ENCODE data around the gene SUGP2.
A peak's percentile ranks its signal among the peaks of the same experiment; 100 is the strongest.

SUGP2 gene

DNA sequence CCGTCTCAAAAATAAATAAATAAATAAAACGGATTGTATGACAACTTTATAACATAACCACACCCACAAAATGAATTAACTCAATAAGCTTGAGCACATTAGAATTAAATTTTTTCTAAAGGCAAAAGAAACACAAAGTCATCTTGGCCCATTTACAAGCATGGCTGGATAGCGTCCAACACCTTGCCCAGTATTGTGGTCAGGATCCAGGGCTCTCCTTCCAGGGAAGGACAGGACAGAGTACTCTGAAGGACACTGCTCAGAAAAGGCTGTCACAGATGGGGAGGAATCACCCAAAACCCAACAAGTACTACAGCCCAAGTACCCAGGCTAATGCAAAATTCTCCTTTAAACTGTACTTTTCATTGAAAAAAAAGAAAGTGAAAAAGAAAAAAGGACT lies 27.1 kb downstream of the SUGP2 start:
- no peak overlapping the region for H3K4me3 ChIP-seq (ENCODE audit: low read depth, low read length)
- in situ Hi-C loops (cut with HindIII; ENCODE audit: low sequenced_read_pairs): no loop called here
- peak; percentile 9 for DNase-seq (ENCODE audit: low read depth, low spot score)
- TF ChIP-seq, protein P1, sequence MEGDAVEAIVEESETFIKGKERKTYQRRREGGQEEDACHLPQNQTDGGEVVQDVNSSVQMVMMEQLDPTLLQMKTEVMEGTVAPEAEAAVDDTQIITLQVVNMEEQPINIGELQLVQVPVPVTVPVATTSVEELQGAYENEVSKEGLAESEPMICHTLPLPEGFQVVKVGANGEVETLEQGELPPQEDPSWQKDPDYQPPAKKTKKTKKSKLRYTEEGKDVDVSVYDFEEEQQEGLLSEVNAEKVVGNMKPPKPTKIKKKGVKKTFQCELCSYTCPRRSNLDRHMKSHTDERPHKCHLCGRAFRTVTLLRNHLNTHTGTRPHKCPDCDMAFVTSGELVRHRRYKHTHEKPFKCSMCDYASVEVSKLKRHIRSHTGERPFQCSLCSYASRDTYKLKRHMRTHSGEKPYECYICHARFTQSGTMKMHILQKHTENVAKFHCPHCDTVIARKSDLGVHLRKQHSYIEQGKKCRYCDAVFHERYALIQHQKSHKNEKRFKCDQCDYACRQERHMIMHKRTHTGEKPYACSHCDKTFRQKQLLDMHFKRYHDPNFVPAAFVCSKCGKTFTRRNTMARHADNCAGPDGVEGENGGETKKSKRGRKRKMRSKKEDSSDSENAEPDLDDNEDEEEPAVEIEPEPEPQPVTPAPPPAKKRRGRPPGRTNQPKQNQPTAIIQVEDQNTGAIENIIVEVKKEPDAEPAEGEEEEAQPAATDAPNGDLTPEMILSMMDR (IDR thresholded peaks at IDR 0.05; ENCODE audit: low read depth, low read length): no peak

DNA sequence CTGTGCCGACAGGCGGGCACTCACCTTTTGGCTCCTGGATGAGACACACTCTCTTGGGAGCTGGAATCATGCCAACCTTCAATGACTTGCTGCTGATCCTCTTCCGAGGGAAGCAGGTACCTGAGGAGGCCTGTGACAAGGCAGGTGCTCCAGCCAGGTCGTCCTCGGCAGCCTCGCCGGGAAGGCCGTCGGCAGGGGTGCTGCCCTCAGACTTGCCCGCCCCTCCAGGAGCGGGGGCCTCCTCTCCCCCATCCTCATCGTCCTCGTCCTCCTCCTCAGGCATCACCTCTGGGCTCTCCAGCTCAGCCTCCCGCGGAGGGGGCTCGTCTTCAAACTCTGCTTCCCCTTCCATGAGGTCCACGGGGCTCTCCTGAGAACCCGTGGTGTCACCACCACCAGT lies 29.2 kb downstream of the SUGP2 start:
- TF ChIP-seq, protein P1 (IDR thresholded peaks at IDR 0.05; ENCODE audit: low read depth, low read length): no peak
- no peak for DNase-seq (ENCODE audit: low read depth, low spot score)
- no peak overlapping the region for H3K4me3 ChIP-seq (ENCODE audit: low read depth, low read length)
- in situ Hi-C loops (cut with HindIII; ENCODE audit: low sequenced_read_pairs): no loop called here

DNA sequence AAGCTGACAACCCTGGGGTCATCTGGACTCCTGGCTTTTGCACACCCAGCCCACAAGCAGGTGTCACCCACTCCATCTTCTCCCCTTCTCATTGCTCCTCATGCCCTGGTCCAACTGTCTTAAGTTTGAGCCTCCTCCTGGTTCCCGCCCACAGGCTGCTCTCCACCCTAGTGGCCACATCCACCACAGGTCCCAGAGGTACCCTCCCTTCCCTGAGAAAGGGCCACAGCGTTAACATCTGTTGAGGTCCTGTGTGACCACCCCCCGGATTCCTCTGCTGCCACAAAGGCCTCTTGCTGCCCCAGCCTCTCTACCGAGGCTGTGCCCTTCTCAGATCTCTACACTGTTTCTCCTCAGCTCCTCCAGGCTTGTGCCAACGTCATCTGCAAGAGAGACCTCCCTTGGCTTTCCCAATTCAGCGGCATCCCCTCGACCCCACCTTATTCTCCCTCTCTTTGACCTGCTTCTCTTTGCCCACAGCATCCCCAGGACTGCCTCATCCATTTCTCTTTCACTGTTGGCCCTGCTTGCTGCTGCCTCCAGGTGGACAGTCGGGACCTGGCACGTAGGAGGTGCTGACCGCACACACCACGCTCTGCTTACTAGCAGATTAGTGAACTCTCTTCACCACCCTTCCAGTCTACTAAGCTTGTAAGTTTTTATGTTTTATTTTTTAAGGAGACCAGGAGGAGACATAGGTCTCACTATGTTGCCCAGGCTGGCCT lies 33.3 kb downstream of the SUGP2 start:
- in situ Hi-C loops (cut with HindIII; ENCODE audit: low sequenced_read_pairs): no loop called here
- H3K4me3 ChIP-seq (ENCODE audit: low read depth, low read length): no peak overlapping the region
- no peak for DNase-seq (ENCODE audit: low read depth, low spot score)
- TF ChIP-seq, protein P1 (IDR thresholded peaks at IDR 0.05; ENCODE audit: low read depth, low read length): peak; percentile 46

GRCh38 chr19:18999016-18999758 lies 34.1 kb downstream of the SUGP2 start:
- peak; percentile 32 for DNase-seq (ENCODE audit: low read depth, low spot score)
- in situ Hi-C loops (cut with HindIII; ENCODE audit: low sequenced_read_pairs): no loop called here
- H3K4me3 ChIP-seq (ENCODE audit: low read depth, low read length): no peak overlapping the region
- TF ChIP-seq, protein P1 (IDR thresholded peaks at IDR 0.05; ENCODE audit: low read depth, low read length): no peak

DNA sequence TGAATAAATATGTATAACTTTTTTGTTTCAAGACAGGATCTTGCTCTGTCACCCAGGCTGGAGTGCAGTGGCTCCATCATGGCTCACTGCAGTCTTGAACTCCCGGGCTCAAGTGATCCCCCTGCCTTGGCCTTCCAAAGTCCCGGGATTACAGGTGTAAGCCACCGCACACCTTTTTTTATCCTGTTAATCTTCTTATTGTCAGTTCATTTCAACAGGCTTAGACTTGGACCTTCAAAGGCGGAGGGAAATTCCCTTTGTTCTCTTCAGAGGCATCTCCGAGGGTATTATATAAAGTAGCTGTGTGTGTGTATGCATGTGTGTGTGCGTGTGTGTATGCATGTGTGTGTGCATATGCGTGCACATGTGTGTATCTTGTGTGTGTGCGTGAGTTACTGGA lies 35.0 kb downstream of the SUGP2 start:
- no peak overlapping the region for H3K4me3 ChIP-seq (ENCODE audit: low read depth, low read length)
- in situ Hi-C loops (cut with HindIII; ENCODE audit: low sequenced_read_pairs): no loop called here
- no peak for DNase-seq (ENCODE audit: low read depth, low spot score)
- TF ChIP-seq, protein P1 (IDR thresholded peaks at IDR 0.05; ENCODE audit: low read depth, low read length): no peak

DNA sequence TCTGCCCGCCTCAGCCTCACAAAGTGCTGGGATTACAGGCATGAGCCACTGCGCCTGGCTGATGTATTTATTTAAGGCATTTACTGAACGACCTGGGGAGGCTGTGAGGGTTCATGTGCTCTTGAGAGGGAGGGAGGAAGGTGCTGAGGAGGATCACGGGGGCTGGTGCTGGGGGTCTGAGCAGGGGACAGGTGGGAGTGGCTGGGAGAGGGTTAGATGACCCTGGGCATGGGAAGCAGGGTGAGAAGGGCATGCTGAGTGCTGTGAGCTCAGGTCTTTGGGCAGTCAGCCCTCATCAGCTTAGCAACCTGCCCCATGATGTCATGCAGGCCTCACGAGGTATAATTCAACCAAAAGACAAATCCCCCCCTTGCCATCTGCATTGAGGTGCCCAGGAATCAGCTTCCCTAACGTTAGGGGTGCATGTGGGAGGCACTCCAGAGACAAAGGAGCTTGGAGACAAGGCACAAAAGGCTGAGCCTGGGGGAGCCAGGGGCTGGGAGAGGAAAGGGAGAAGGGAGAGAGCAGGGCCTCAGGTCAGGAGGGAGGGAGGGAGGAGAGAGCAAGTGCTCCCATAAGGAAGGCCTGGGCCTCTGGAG lies 36.4 kb downstream of the SUGP2 start:
- no peak overlapping the region for H3K4me3 ChIP-seq (ENCODE audit: low read depth, low read length)
- no peak for DNase-seq (ENCODE audit: low read depth, low spot score)
- in situ Hi-C loops (cut with HindIII; ENCODE audit: low sequenced_read_pairs): no loop called here
- TF ChIP-seq, protein P1 (IDR thresholded peaks at IDR 0.05; ENCODE audit: low read depth, low read length): no peak

Data from astrocyte of the spinal cord (primary cell).